Neural progenitor cell (in vitro differentiated cells): ENCODE data around the gene ERICH6B.

Source experiments
- CTCF ChIP-seq: fragments of 200-600 bp; sonication (generic); IDR thresholded peaks from 2 replicates; pipeline ENCODE4 v1.5.1; 2017; ENCODE audit warnings: antibody characterized with exemption, mild to moderate bottlenecking
- EZH2 ChIP-seq: fragments of 200-600 bp; sonication (generic); IDR thresholded peaks from 2 replicates; pipeline ENCODE4 v1.6.1; 2017; ENCODE audit warnings: antibody characterized with exemption, mild to moderate bottlenecking, moderate library complexity

GRCh38 chr13:45536224-45536623, 79.3 kb downstream of the ERICH6B start:
- TF ChIP-seq CTCF (no peak), EZH2 (no peak)
